HG03139 (cell line): Measurements from ENCODE around the gene SDCCAG8.
"Not testable (repeated sequence)": the region's sequence is repeated elsewhere in the genome, so short reads cannot be mapped to it uniquely, and the experiment has no call there.

Experiments used
- ATAC-seq: cut with Tn5 transposase; IDR thresholded peaks from one replicate; pipeline ENCODE4 v1.9.1; 2021; ENCODE audit not compliant: unreplicated experiment

SDCCAG8 gene

GRCh38 chr1:243323491-243323890 is 67.7 kb downstream of the SDCCAG8 start:
- ATAC-seq = no peak

- ATAC-seq = no peak
These were observed 69.6 kb downstream of the SDCCAG8 start for GRCh38 chr1:243325305-243325890.

- ATAC-seq = no peak
These were observed 76.6 kb downstream of the SDCCAG8 start for GRCh38 chr1:243332440-243332839.

GRCh38 chr1:243335292-243335691 is 79.5 kb downstream of the SDCCAG8 start:
- no peak for ATAC-seq

GRCh38 chr1:243336163-243336562 is 80.3 kb downstream of the SDCCAG8 start:
- ATAC-seq = no peak

GRCh38 chr1:243338848-243339247 is 83.0 kb downstream of the SDCCAG8 start:
- not testable (repeated sequence) for ATAC-seq

GRCh38 chr1:243341074-243341473 is 85.2 kb downstream of the SDCCAG8 start:
- ATAC-seq = no peak

GRCh38 chr1:243343970-243344937 is 88.4 kb downstream of the SDCCAG8 start:
- ATAC-seq = no peak

- ATAC-seq = no peak
These were observed 89.4 kb downstream of the SDCCAG8 start for GRCh38 chr1:243345205-243345604.

GRCh38 chr1:243346016-243346415 is 90.2 kb downstream of the SDCCAG8 start:
- no peak for ATAC-seq

- ATAC-seq = no peak
These were observed 90.6 kb downstream of the SDCCAG8 start for GRCh38 chr1:243346468-243346867.

GRCh38 chr1:243348331-243348730 is 92.5 kb downstream of the SDCCAG8 start:
- no peak for ATAC-seq

GRCh38 chr1:243349128-243349527 is 93.3 kb downstream of the SDCCAG8 start:
- ATAC-seq = no peak

GRCh38 chr1:243351337-243351736 is 95.5 kb downstream of the SDCCAG8 start:
- no peak for ATAC-seq

GRCh38 chr1:243354511-243355153 is 98.8 kb downstream of the SDCCAG8 start:
- no peak for ATAC-seq

GRCh38 chr1:243363832-243364231 is 108.0 kb downstream of the SDCCAG8 start:
- ATAC-seq = no peak

GRCh38 chr1:243364330-243364729 is 108.5 kb downstream of the SDCCAG8 start:
- ATAC-seq = no peak

GRCh38 chr1:243364866-243365265 is 109.0 kb downstream of the SDCCAG8 start:
- no peak for ATAC-seq

GRCh38 chr1:243367314-243367713 is 111.5 kb downstream of the SDCCAG8 start:
- no peak for ATAC-seq

GRCh38 chr1:243374412-243374811 is 118.6 kb downstream of the SDCCAG8 start:
- no peak for ATAC-seq

GRCh38 chr1:243375596-243375995 is 119.8 kb downstream of the SDCCAG8 start:
- ATAC-seq = no peak

GRCh38 chr1:243378669-243379068 is 122.8 kb downstream of the SDCCAG8 start:
- no peak for ATAC-seq
